Activated T-helper 17 cell treated with anti-CD3 and anti-CD28 coated beads, Interleukin-2, amount 50 U/mL, for 72 hours (primary cell): Measurements from ENCODE around the gene REXO1. TPM values are rescaled to one million over a fixed set of nuclear protein-coding genes. Genes with fewer than 3 reads are reported as not detected.
"Not testable (repeated sequence)": the region's sequence is repeated elsewhere in the genome, so short reads cannot be mapped to it uniquely, and the experiment has no call there.

ENCODE experiments used
- ATAC-seq: fragments of 150-1000 bp; cut with Tn5 transposase; replicated peaks from 2 replicates; pipeline ENCODE4 v1.10.0; 2021; ENCODE audit warnings: mild to moderate bottlenecking, moderate library complexity
- H3K27ac Mint-ChIP-seq: one replicate; pipeline ENCODE4 v1.8.0; 2022; ENCODE audit warnings: mixed read lengths
- H3K27me3 Mint-ChIP-seq: one replicate; pipeline ENCODE4 v1.8.0; 2022; ENCODE audit warnings: mixed read lengths
- H3K36me3 Mint-ChIP-seq: one replicate; pipeline ENCODE4 v1.8.0; 2022; ENCODE audit warnings: low read depth, mild to moderate bottlenecking, mixed read lengths
- H3K4me1 Mint-ChIP-seq: one replicate; pipeline ENCODE4 v1.8.0; 2022; ENCODE audit warnings: mixed read lengths
- H3K4me3 Mint-ChIP-seq: one replicate; pipeline ENCODE4 v1.8.0; 2022; ENCODE audit warnings: mild to moderate bottlenecking, mixed read lengths
- H3K9me3 Mint-ChIP-seq: one replicate; pipeline ENCODE4 v1.8.0; 2022; ENCODE audit warnings: mixed read lengths
- total RNA-seq, 2 donors: library from RNA; stranded (reverse); gene quantifications; one replicate each; pipeline ENCODE4 v1.2.3, GENCODE V29; 2022

The REXO1 gene
- total RNA-seq, 2 donors from 2014 or later = 39.7 to 50.0 TPM

- H3K27me3 Mint-ChIP-seq = peaks cover 5% of the 10 kb centered on the region
- H3K27ac Mint-ChIP-seq = no peak overlapping the region
- no peak overlapping the region for H3K4me3 Mint-ChIP-seq
- H3K9me3 Mint-ChIP-seq = no peaks in the 10 kb centered on the region
- peaks cover 7% of the 10 kb centered on the region for H3K36me3 Mint-ChIP-seq
- no peaks in the 10 kb centered on the region for H3K4me1 Mint-ChIP-seq
- ATAC-seq = no peak
Measured at GRCh38 chr19:1799695-1800342, 48.5 kb downstream of the REXO1 start.

GRCh38 chr19:1797313-1797712 is 51.0 kb downstream of the REXO1 start:
- not testable (repeated sequence) for H3K4me1 Mint-ChIP-seq, H3K36me3 Mint-ChIP-seq, H3K27ac Mint-ChIP-seq, H3K9me3 Mint-ChIP-seq, H3K27me3 Mint-ChIP-seq, H3K4me3 Mint-ChIP-seq, ATAC-seq

GRCh38 chr19:1796395-1797142 is 51.7 kb downstream of the REXO1 start:
- H3K9me3 Mint-ChIP-seq = no peaks in the 10 kb centered on the region
- H3K4me3 Mint-ChIP-seq = no peak overlapping the region
- no peaks in the 10 kb centered on the region for H3K4me1 Mint-ChIP-seq
- H3K36me3 Mint-ChIP-seq = peaks cover 7% of the 10 kb centered on the region
- H3K27me3 Mint-ChIP-seq = peaks cover 5% of the 10 kb centered on the region
- ATAC-seq = peak; percentile 8
- no peak overlapping the region for H3K27ac Mint-ChIP-seq

GRCh38 chr19:1794424-1795172 is 53.7 kb downstream of the REXO1 start:
- peak; percentile 19 for ATAC-seq
- Mint-ChIP-seq H3K9me3 (no peaks in the 10 kb centered on the region), H3K27ac (no peak overlapping the region), H3K4me3 (no peak overlapping the region), H3K36me3 (no peaks in the 10 kb centered on the region), H3K27me3 (peaks cover 5% of the 10 kb centered on the region), H3K4me1 (no peaks in the 10 kb centered on the region)

- no peak overlapping the region for H3K27ac Mint-ChIP-seq
- H3K9me3 Mint-ChIP-seq = no peaks in the 10 kb centered on the region
- no peaks in the 10 kb centered on the region for H3K36me3 Mint-ChIP-seq
- no peaks in the 10 kb centered on the region for H3K4me1 Mint-ChIP-seq
- no peak overlapping the region for H3K4me3 Mint-ChIP-seq
- ATAC-seq = no peak
- peaks cover 5% of the 10 kb centered on the region for H3K27me3 Mint-ChIP-seq
Measured at GRCh38 chr19:1791879-1792278, 56.4 kb downstream of the REXO1 start.

GRCh38 chr19:1790054-1790792 is 58.1 kb downstream of the REXO1 start:
- Mint-ChIP-seq H3K4me1 (no peaks in the 10 kb centered on the region), H3K27ac (no peak overlapping the region), H3K27me3 (no peaks in the 10 kb centered on the region), H3K9me3 (no peaks in the 10 kb centered on the region), H3K36me3 (no peaks in the 10 kb centered on the region), H3K4me3 (no peak overlapping the region)
- no peak for ATAC-seq

GRCh38 chr19:1789261-1790041 is 58.8 kb downstream of the REXO1 start:
- Mint-ChIP-seq H3K27me3 (no peaks in the 10 kb centered on the region), H3K27ac (no peak overlapping the region), H3K9me3 (no peaks in the 10 kb centered on the region), H3K4me3 (no peak overlapping the region), H3K4me1 (no peaks in the 10 kb centered on the region), H3K36me3 (no peaks in the 10 kb centered on the region)
- no peak for ATAC-seq

- no peak overlapping the region for H3K27ac Mint-ChIP-seq
- H3K4me3 Mint-ChIP-seq = no peak overlapping the region
- H3K36me3 Mint-ChIP-seq = no peaks in the 10 kb centered on the region
- peaks cover 4% of the 10 kb centered on the region for H3K27me3 Mint-ChIP-seq
- ATAC-seq = no peak
- no peaks in the 10 kb centered on the region for H3K9me3 Mint-ChIP-seq
- no peaks in the 10 kb centered on the region for H3K4me1 Mint-ChIP-seq
Measured at GRCh38 chr19:1787116-1787515, 61.2 kb downstream of the REXO1 start.

GRCh38 chr19:1786668-1787067 is 61.6 kb downstream of the REXO1 start:
- no peak overlapping the region for H3K4me3 Mint-ChIP-seq
- no peak overlapping the region for H3K27ac Mint-ChIP-seq
- H3K4me1 Mint-ChIP-seq = no peaks in the 10 kb centered on the region
- H3K27me3 Mint-ChIP-seq = peaks cover 4% of the 10 kb centered on the region
- no peak for ATAC-seq
- no peaks in the 10 kb centered on the region for H3K36me3 Mint-ChIP-seq
- H3K9me3 Mint-ChIP-seq = no peaks in the 10 kb centered on the region

GRCh38 chr19:1785310-1785709 is 63.0 kb downstream of the REXO1 start:
- Mint-ChIP-seq H3K27ac (no peak overlapping the region), H3K4me1 (no peaks in the 10 kb centered on the region), H3K36me3 (no peaks in the 10 kb centered on the region), H3K9me3 (no peaks in the 10 kb centered on the region), H3K4me3 (no peak overlapping the region), H3K27me3 (peaks cover 9% of the 10 kb centered on the region)
- ATAC-seq = no peak

GRCh38 chr19:1783874-1784273 is 64.4 kb downstream of the REXO1 start:
- Mint-ChIP-seq H3K27me3 (peaks cover 17% of the 10 kb centered on the region), H3K4me1 (no peaks in the 10 kb centered on the region), H3K27ac (no peak overlapping the region), H3K36me3 (no peaks in the 10 kb centered on the region), H3K4me3 (no peak overlapping the region), H3K9me3 (no peaks in the 10 kb centered on the region)
- no peak for ATAC-seq

- Mint-ChIP-seq H3K9me3 (no peaks in the 10 kb centered on the region), H3K27me3 (peaks cover 18% of the 10 kb centered on the region), H3K4me1 (no peaks in the 10 kb centered on the region), H3K4me3 (no peak overlapping the region), H3K27ac (no peak overlapping the region), H3K36me3 (no peaks in the 10 kb centered on the region)
- no peak for ATAC-seq
Measured at GRCh38 chr19:1783354-1783753, 64.9 kb downstream of the REXO1 start.

GRCh38 chr19:1782521-1782920 is 65.8 kb downstream of the REXO1 start:
- Mint-ChIP-seq H3K9me3 (no peaks in the 10 kb centered on the region), H3K27me3 (peaks cover 18% of the 10 kb centered on the region), H3K4me3 (no peak overlapping the region), H3K27ac (no peak overlapping the region), H3K36me3 (no peaks in the 10 kb centered on the region), H3K4me1 (no peaks in the 10 kb centered on the region)
- ATAC-seq = no peak
